ENCODE results near the gene COL13A1. TPM values are rescaled to one million over a fixed set of nuclear protein-coding genes. Genes with fewer than 3 reads are reported as not detected.

COL13A1 gene
- polyA plus RNA-seq, 1 of the 3 experiments (the other 2 are of a cell fraction), result 26.7 TPM

DNA sequence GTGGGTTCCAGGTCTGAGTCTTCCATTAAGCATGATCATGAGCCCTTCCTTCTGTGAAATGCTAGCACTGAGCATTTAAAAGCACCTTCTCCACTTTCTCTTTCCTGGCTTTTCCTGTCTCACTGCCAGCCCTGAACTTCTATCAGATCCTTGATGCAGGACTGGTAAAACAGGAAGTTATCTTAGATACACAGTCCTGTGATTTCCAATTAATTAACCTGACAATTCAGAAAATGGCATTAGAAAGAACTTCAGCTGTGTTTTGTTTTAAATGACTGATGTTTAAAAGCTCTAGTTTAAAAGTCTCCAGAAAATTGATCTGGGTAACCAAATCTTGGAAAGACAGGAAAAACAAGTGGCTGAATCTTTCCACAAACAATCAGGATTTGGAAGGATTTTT lies 172.0 kb downstream of the COL13A1 start:
- POLR2A ChIA-PET, result interaction anchor here (1.5 to 1.7 kb wide), 2 partner anchors 79 to 173 kb away, joined by 4 to 7 read pairs; partner anchors contain the start of genes MACROH2A2 and TYSND1
- Histone ChIP-seq H3K9me2 (no peaks in the 10 kb centered on the region), H3K79me2 (ENCODE audit: insufficient read depth) (no peaks in the 10 kb centered on the region), H3K4me2 (no peak overlapping the region), H4K20me1 (ENCODE audit: insufficient read depth) (no peaks in the 10 kb centered on the region), H3K9ac (no peak overlapping the region), H2AFZ (ENCODE audit: low read depth) (no peak overlapping the region), H3K4me3 (ENCODE audit: low read depth in 2 of 2, low read length in 1 of 2) (no peak overlapping the region), H3K9me3 (no peaks in the 10 kb centered on the region), H3K4me1 (ENCODE audit: control insufficient read depth in 1 of 2, insufficient read depth in 2 of 2, low read depth in 1 of 2, low read length in 1 of 2) (peaks cover 15 to 21% of the 10 kb centered on the region in 2 experiments; a peak in 3 of 4 replicates), H3K36me3 (replicated peaks in 1 of 2; ENCODE audit: control insufficient read depth in 1 of 2, insufficient read depth in 2 of 2, low read length in 1 of 2) (no peaks in the 10 kb centered on the region), H3F3A (replicated peaks; ENCODE audit: insufficient read depth) (peaks cover 10% of the 10 kb centered on the region), H3K27me3 (ENCODE audit: insufficient read depth) (no peaks in the 10 kb centered on the region), H3K27ac (ENCODE audit: low read depth in 2 of 2, low read length in 1 of 2) (peak overlapping the region in 1 of 2 experiments; percentile 79; a peak in 2 of 4 replicates)
- TF ChIP-seq FOXJ3 (CRISPR knock-in tag; IDR thresholded peaks at IDR 0.05) (0 out of 2 replicates have a peak, but pooled peaks have one; percentile 22), IRF3 (IDR thresholded peaks at IDR 0.05; ENCODE audit: low read depth, low read length) (no peak), RAD21 (IDR thresholded peaks at IDR 0.05; ENCODE audit: low read length) (0 out of 2 replicates have a peak, but pooled peaks have one; percentile 6), NRF1 (IDR thresholded peaks at IDR 0.05; ENCODE audit: low read depth, low read length) (no peak), FOXM1 (IDR thresholded peaks at IDR 0.05; ENCODE audit: low read depth) (no peak), REST (IDR thresholded peaks at IDR 0.05; ENCODE audit: low read depth, low read length) (no peak), GATA2 (CRISPR knock-in tag; IDR thresholded peaks at IDR 0.05) (peak; percentile 50; the same call in 1 of the 2 replicates), EP300 (IDR thresholded peaks at IDR 0.05; ENCODE audit: borderline replicate concordance in 1 of 2, low read depth in 1 of 2, low read length in 1 of 2) (peak in 1 of 2 experiments; percentile 62; a peak in 1 of 4 replicates)
- CTCF ChIA-PET, result interaction anchor here (1.3 to 9.8 kb wide), 6 partner anchors 15 to 173 kb away, joined by 4 to 85 read pairs (median 6); partner anchors contain the start of genes MACROH2A2 and TYSND1
- no peak for DNase-seq

DNA sequence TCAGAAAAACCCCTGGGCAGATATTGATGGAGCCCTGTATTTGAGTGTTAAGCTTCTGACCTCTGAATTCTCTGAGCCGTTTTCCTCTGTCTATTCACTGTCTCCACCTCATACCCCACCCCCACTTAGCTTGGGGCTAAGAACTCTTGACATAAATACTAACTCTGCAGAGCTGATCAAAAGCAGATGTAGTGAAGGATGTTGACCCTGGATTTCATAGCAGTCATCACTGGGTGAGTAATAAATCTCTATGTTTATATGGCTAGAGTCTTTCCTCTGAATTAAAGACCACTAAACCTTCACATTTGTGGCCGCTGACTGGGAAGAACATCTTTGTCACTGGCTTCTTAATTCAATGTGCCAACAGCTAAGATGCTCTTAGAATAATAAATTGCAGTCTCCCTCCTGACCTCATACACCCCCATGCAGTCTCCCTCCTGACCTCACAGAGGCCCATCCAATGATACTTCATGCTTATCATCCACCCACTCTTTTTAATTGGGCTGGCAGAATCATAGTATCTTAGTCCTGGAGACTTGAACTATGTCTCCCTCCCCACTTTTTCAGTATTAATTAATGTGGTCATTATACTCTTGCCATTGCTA lies 172.9 kb downstream of the COL13A1 start:
- Histone ChIP-seq H3K4me1 (ENCODE audit: control insufficient read depth in 1 of 2, insufficient read depth in 2 of 2, low read depth in 1 of 2, low read length in 1 of 2) (peaks cover 15 to 21% of the 10 kb centered on the region in 2 experiments; a peak in 3 of 4 replicates), H3K79me2 (ENCODE audit: insufficient read depth) (no peaks in the 10 kb centered on the region), H3K9ac (no peak overlapping the region), H3K27me3 (ENCODE audit: insufficient read depth) (no peaks in the 10 kb centered on the region), H3K9me2 (no peaks in the 10 kb centered on the region), H3K36me3 (replicated peaks in 1 of 2; ENCODE audit: control insufficient read depth in 1 of 2, insufficient read depth in 2 of 2, low read length in 1 of 2) (no peaks in the 10 kb centered on the region), H2AFZ (ENCODE audit: low read depth) (no peak overlapping the region), H3K4me3 (ENCODE audit: low read depth in 2 of 2, low read length in 1 of 2) (no peak overlapping the region), H3K4me2 (peak overlapping the region; percentile 54; the same call in 1 of the 2 replicates), H3K9me3 (no peaks in the 10 kb centered on the region), H3K27ac (ENCODE audit: low read depth in 2 of 2, low read length in 1 of 2) (peak overlapping the region; percentile 59 to 79), H4K20me1 (ENCODE audit: insufficient read depth) (no peaks in the 10 kb centered on the region), H3F3A (replicated peaks; ENCODE audit: insufficient read depth) (peaks cover 10% of the 10 kb centered on the region)
- DNase-seq, result peak; percentile 73
- 4% methylated on average over 2 of the region's 2 CpGs for WGBS (ENCODE audit: low lambda C conversion rate)
- ChIA-PET CTCF (interaction anchor here (0.6 to 9.8 kb wide), 11 partner anchors 16 to 291 kb away, joined by 3 to 85 read pairs (median 4); partner anchors contain the start of genes MACROH2A2 and TYSND1), POLR2A (interaction anchor here (0.7 to 1.7 kb wide), 3 partner anchors 9 to 172 kb away, joined by 3 to 7 read pairs (median 4); partner anchors contain the start of genes MACROH2A2 and TYSND1)
- peak; percentile 96 for TF ChIP-seq TCF12 (IDR thresholded peaks at IDR 0.05)
- TF ChIP-seq FOXJ3 (CRISPR knock-in tag; IDR thresholded peaks at IDR 0.05), result peak; percentile 88
- no peak for TF ChIP-seq GABPA (IDR thresholded peaks at IDR 0.05; ENCODE audit: low read depth)
- TF ChIP-seq POLR2AphosphoS5 (IDR thresholded peaks at IDR 0.05; ENCODE audit: low read depth, low read length), result peak; percentile 35; the same call in 1 of the 2 replicates
- no peak for TF ChIP-seq REST (IDR thresholded peaks at IDR 0.05; ENCODE audit: low read depth, low read length)
- TF ChIP-seq, protein P1, sequence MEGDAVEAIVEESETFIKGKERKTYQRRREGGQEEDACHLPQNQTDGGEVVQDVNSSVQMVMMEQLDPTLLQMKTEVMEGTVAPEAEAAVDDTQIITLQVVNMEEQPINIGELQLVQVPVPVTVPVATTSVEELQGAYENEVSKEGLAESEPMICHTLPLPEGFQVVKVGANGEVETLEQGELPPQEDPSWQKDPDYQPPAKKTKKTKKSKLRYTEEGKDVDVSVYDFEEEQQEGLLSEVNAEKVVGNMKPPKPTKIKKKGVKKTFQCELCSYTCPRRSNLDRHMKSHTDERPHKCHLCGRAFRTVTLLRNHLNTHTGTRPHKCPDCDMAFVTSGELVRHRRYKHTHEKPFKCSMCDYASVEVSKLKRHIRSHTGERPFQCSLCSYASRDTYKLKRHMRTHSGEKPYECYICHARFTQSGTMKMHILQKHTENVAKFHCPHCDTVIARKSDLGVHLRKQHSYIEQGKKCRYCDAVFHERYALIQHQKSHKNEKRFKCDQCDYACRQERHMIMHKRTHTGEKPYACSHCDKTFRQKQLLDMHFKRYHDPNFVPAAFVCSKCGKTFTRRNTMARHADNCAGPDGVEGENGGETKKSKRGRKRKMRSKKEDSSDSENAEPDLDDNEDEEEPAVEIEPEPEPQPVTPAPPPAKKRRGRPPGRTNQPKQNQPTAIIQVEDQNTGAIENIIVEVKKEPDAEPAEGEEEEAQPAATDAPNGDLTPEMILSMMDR (IDR thresholded peaks at IDR 0.05), result no peak
- TF ChIP-seq RFX5 (IDR thresholded peaks at IDR 0.05; ENCODE audit: low read length), result no peak

All from SK-N-SH (cell line).